Astrocyte of the cerebellum (primary cell): ENCODE data around the gene HIVEP1.

ENCODE experiments used
- DNase-seq: peaks from one replicate; pipeline ENCODE4 v3.0.0-alpha.2; 2011; ENCODE audit warnings: low read depth
- H3K4me3 ChIP-seq: 2 replicates; pipeline ENCODE4 v1.5.1; 2011; ENCODE audit warnings: mild to moderate bottlenecking, low read depth, low read length, moderate library complexity
- in situ Hi-C: cut with HindIII; loops from 2 replicates; pipeline ENCODE4 v1.10.0; 2017; ENCODE audit warnings: low sequenced_read_pairs
- TF ChIP-seq, protein P1 (sequence below): IDR thresholded peaks from 2 replicates; pipeline ENCODE4 v1.5.1; 2012; ENCODE audit warnings: low read length, low read depth, moderate library complexity, mild to moderate bottlenecking; ENCODE audit errors: missing control alignments

Gene HIVEP1

DNA sequence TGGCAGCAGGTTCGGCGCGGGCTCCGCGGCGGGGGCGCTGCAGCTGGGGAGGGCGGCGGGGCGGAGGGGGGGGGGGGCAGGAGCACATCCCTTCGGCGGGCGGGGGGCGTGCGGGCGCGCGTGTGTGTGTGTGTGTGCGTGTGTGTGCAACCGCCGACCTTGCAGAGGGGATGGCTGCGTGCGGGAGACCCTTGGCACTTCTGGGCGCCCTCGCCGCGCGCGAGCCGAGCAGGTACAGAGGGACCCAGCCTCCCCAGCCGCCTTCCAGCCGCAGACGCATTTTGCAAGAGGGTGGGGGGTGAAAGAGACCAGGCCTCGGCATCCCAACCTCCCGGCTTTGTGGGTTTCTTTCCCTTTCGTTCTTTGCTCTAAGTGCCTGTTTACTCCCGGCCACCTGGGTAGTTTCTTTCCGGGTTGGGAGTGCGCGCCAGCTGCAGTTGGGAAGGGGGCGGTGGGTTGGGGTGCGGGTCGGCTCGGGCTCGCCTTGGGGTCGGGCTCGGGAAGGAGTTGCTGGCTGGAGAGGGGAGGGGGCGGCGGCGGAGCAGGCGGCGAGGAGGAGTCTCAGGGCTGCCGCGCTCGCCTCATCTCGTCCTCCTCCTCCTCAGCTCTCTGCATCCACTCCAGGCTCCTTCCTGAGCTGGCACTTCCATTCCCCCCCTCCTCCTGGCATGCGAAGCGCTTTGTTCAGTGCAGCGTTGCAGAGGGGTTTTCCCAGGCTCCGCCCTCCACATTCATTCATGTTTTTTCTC is 620 bp downstream of the HIVEP1 start:
- DNase-seq = peak; percentile 83
- in situ Hi-C loops = no loop called here
- peak overlapping the region; percentile 80 for H3K4me3 ChIP-seq
- TF ChIP-seq, protein P1, sequence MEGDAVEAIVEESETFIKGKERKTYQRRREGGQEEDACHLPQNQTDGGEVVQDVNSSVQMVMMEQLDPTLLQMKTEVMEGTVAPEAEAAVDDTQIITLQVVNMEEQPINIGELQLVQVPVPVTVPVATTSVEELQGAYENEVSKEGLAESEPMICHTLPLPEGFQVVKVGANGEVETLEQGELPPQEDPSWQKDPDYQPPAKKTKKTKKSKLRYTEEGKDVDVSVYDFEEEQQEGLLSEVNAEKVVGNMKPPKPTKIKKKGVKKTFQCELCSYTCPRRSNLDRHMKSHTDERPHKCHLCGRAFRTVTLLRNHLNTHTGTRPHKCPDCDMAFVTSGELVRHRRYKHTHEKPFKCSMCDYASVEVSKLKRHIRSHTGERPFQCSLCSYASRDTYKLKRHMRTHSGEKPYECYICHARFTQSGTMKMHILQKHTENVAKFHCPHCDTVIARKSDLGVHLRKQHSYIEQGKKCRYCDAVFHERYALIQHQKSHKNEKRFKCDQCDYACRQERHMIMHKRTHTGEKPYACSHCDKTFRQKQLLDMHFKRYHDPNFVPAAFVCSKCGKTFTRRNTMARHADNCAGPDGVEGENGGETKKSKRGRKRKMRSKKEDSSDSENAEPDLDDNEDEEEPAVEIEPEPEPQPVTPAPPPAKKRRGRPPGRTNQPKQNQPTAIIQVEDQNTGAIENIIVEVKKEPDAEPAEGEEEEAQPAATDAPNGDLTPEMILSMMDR = no peak

DNA sequence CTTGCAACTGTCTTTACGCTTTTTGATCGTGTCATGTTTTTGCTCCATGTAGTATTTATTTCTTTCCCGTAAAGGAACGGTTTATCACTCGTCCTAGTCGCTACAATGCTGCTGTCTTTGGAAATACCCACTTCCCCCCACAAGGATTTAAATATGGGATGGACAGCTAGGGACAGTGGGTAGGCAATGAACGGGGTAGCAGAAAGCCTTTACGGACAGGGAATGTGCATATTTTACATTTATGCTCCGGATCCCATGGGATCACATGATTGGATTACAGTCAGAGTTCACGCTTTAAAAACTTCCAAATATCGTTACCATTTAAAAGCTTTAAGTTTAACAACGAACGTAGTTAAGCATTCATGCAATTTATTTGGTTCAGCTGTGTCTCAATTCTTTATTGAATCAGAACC is 1.2 kb downstream of the HIVEP1 start:
- in situ Hi-C loops = no loop called here
- DNase-seq = no peak
- H3K4me3 ChIP-seq = peak overlapping the region; percentile 80
- TF ChIP-seq, protein P1 = no peak

DNA sequence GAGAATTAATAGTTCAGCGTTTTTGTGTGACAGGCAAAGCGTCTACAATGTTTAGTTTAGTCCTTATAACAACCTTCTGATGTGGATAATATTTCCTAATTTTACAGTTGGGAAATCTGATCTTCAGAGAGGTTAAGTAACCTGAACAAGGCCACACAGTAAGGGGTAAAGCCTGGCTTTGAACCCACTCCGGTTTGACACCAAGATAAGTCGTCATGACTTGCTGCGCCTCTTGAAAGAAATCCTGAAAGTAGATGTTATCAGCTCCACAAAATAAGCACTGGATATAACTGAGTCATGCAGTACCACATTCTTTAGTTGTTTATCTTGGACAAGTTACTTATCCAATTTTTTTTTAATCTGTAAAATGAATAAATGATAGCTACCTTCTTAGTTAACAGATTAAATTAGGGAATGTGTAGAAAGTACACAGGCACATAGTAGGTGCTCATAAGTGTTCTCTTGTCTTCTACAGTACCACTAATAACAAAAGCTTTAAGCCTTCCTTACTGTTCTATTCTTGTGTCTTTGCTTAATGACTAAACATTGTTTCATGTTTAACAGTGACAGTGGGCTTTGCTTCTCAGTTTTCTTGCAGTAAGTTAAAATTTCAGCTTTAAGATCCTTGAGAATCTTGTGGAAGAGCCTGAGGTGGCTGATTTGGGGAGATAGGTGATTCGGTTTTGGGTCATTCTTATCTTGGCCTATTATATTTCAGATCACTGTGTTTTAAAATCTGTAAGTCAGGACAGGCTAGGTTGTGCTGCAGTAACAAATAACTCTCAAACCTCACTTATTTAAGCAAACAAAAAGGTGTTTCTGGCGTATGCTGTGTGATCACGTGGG is 2.1 kb downstream of the HIVEP1 start:
- in situ Hi-C loops = no loop called here
- DNase-seq = no peak
- TF ChIP-seq, protein P1 = no peak
- peak overlapping the region; percentile 80 for H3K4me3 ChIP-seq

DNA sequence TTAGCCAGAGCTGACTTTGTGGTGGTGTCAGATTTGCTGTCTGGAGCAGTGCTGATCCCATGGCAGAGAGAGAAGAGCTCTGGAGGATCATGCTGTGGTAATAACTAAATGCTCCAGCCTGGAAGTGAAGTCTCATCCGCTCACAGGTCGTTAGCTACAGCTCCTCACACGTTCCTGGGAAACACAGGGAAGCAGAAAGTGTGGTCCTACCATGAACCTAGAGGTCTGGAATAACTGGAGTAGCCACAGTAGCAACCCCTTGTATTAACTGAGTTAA is 2.7 kb downstream of the HIVEP1 start:
- no peak for DNase-seq
- TF ChIP-seq, protein P1 = no peak
- in situ Hi-C loops = no loop called here
- no peak overlapping the region for H3K4me3 ChIP-seq

DNA sequence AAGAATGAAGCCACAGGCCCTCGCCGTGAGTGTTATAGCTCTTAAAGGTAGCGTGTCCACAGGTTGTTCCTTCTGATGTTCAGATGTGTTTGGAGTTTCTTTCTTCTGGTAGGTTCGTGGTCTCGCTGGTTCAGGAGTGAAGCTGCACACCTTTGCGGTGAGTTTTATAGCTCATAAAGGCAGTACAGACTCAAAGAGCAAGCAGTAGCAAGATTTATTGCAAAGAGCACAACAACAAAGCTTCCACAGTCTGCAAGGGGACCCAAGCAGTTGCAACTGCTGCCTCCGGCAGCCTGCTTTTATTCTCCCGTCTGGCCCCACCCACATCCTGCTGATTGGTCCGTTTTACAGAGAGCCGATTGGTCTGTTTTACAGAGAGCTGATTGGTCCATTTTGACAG is 5.2 kb downstream of the HIVEP1 start:
- H3K4me3 ChIP-seq = no peak overlapping the region
- no peak for DNase-seq
- in situ Hi-C loops = no loop called here
- TF ChIP-seq, protein P1 = no peak

DNA sequence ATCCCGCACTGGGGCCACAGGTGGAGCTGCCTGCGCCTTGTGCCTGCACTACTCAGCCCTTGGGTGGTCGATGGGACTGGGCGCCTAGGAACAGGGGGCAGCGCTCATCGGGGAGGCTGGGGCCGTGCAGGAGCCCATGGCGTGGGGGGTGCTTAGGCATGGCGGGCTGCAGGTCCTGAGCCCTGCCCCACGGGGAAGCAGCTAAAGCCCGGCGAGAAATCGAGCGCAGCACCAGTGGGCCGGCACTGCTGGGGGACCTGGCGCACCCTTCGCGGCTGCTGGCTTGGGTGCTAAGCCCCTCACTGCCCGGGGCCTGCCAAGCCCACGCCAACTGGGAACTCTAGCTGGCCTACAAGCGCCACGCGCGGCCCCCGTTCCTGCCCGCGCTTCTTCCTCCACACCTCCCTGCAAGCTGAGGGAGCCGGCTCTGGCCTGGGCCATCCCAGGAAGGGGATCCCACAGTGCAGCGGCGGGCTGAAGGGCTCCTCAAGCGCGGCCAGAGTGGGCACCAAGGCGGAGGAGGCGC is 5.8 kb downstream of the HIVEP1 start:
- H3K4me3 ChIP-seq = no peak overlapping the region
- DNase-seq = no peak
- in situ Hi-C loops = no loop called here
- TF ChIP-seq, protein P1 = no peak
